H1 (cell line): ENCODE measurements around the gene GRK5.
"Not testable (repeated sequence)": the region's sequence is repeated elsewhere in the genome, so short reads cannot be mapped to it uniquely, and the experiment has no call there.

Source experiments
- EP300 ChIP-seq, 2 experiments: IDR thresholded peaks; 1 replicate in 1 of 2; 2 replicates in 1 of 2; pipeline ENCODE4 v1.6.1; 2011 to 2012; ENCODE audit warnings: low read depth in 2 of 2, low read length in 2 of 2, mild to moderate bottlenecking in 2 of 2, borderline replicate concordance in 1 of 2, inconsistent platforms in 1 of 2, moderate library complexity in 1 of 2
- NRF1 ChIP-seq: IDR thresholded peaks from 2 replicates; pipeline ENCODE4 v1.6.1; 2011; ENCODE audit warnings: mild to moderate bottlenecking, low read depth, low read length, improper control_type of control experiment
- POLR2A ChIP-seq, 2 experiments: IDR thresholded peaks; 1 replicate in 1 of 2; 2 replicates in 1 of 2; pipeline ENCODE4 v1.6.1; 2011; ENCODE audit warnings: low read depth in 2 of 2, low read length in 2 of 2, mild to moderate bottlenecking in 2 of 2; ENCODE audit errors: control extremely low read depth in 1 of 2
- TF ChIP-seq, protein P1 (sequence below), 3 experiments: IDR thresholded peaks; 1 replicate in 2 of 3; 2 replicates in 1 of 3; pipeline versions ENCODE4 v1.5.1 to v1.6.1; 2011; ENCODE audit warnings: low read length in 3 of 3, mild to moderate bottlenecking in 3 of 3, inconsistent platforms in 2 of 3, low read depth in 1 of 3, moderate library complexity in 1 of 3; ENCODE audit not compliant: insufficient read depth in 1 of 3; ENCODE audit errors: control extremely low read depth in 1 of 3

DNA sequence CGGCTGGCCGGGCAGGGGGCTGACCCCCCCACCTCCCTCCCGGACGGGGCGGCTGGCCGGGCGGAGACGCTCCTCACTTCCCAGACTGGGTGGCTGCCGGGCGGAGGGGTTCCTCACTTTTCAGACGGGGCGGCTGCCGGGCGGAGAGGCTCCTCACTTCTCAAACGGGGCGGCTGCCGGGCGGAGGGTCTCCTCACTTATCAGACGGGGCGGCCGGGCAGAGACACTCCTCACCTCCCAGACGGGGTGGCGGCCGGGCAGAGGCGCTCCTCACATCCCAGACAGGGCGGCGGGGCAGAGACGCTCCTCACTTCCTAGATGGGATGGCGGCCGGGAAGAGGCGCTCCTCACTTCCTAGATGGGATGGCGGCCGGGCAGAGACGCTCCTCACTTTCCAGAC, 53.6 kb downstream of the GRK5 start:
- not testable (repeated sequence) for TF ChIP-seq NRF1; EP300 (IDR thresholded peaks at IDR 0.05; ENCODE audit: borderline replicate concordance in 1 of 2, low read depth in 2 of 2, low read length in 2 of 2); POLR2A (IDR thresholded peaks at IDR 0.05; ENCODE audit: control extremely low read depth in 1 of 2, low read depth in 2 of 2, low read length in 2 of 2)
- TF ChIP-seq, protein P1, sequence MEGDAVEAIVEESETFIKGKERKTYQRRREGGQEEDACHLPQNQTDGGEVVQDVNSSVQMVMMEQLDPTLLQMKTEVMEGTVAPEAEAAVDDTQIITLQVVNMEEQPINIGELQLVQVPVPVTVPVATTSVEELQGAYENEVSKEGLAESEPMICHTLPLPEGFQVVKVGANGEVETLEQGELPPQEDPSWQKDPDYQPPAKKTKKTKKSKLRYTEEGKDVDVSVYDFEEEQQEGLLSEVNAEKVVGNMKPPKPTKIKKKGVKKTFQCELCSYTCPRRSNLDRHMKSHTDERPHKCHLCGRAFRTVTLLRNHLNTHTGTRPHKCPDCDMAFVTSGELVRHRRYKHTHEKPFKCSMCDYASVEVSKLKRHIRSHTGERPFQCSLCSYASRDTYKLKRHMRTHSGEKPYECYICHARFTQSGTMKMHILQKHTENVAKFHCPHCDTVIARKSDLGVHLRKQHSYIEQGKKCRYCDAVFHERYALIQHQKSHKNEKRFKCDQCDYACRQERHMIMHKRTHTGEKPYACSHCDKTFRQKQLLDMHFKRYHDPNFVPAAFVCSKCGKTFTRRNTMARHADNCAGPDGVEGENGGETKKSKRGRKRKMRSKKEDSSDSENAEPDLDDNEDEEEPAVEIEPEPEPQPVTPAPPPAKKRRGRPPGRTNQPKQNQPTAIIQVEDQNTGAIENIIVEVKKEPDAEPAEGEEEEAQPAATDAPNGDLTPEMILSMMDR (IDR thresholded peaks at IDR 0.05; ENCODE audit: control extremely low read depth in 1 of 3, insufficient read depth in 1 of 3, low read depth in 1 of 3, low read length in 3 of 3): not testable (repeated sequence)
